SK-N-MC (cell line): Measurements from ENCODE around the gene IZUMO3.
"Not testable (repeated sequence)": the region's sequence is repeated elsewhere in the genome, so short reads cannot be mapped to it uniquely, and the experiment has no call there.

ENCODE experiments used
- DNase-seq: peaks from one replicate; pipeline ENCODE4 v3.0.0-alpha.2; 2011; ENCODE audit warnings: low read depth, low spot score
- H3K27ac ChIP-seq: fragments of 200-600 bp; sonication (generic); 2 replicates; pipeline ENCODE4 v1.5.1; 2016; ENCODE audit warnings: mixed run types
- H3K36me3 ChIP-seq: fragments of 200-600 bp; sonication (generic); 2 replicates; pipeline ENCODE4 v1.6.1; 2017; ENCODE audit warnings: antibody characterized with exemption, low read length, mixed read lengths; ENCODE audit not compliant: insufficient read depth
- H3K4me3 ChIP-seq: fragments of 200-600 bp; sonication (generic); 2 replicates; pipeline ENCODE4 v1.5.1; 2016
- H3K9ac ChIP-seq: fragments of 200-600 bp; sonication (generic); 2 replicates; pipeline ENCODE4 v1.8.0; 2017; ENCODE audit warnings: mixed run types, mixed read lengths; ENCODE audit not compliant: insufficient read length
- H3K9me3 ChIP-seq: fragments of 200-600 bp; sonication (generic); 2 replicates; pipeline ENCODE4 v1.6.1; 2017; ENCODE audit warnings: low read depth, mild to moderate bottlenecking, antibody characterized with exemption, low read length, moderate library complexity, mixed read lengths
- EZH2 ChIP-seq: fragments of 200-600 bp; sonication (generic); IDR thresholded peaks from one replicate; pipeline ENCODE4 v1.6.1; 2017; ENCODE audit warnings: antibody characterized with exemption
- FOXP2 ChIP-seq: optimal IDR thresholded peaks from 2 replicates; pipeline ENCODE3; 2011; ENCODE audit warnings: mild to moderate bottlenecking, moderate library complexity; ENCODE audit not compliant: insufficient read depth; ENCODE audit errors: extremely low read length, control extremely low read depth
- POLR2AphosphoS5 ChIP-seq: IDR thresholded peaks from 2 replicates; pipeline ENCODE4 v1.6.1; 2012; ENCODE audit warnings: mild to moderate bottlenecking, low read depth, low read length, borderline replicate concordance

IZUMO3 gene, protein sequence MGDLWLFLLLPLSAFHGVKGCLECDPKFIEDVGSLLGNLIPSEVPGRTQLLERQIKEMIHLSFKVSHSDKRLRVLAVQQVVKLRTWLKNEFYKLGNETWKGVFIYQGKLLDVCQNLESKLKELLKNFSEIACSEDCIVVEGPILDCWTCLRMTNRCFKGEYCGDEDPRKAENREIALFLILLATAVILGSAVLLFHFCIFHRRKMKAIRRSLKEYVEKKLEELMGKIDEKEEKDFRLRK

DNA sequence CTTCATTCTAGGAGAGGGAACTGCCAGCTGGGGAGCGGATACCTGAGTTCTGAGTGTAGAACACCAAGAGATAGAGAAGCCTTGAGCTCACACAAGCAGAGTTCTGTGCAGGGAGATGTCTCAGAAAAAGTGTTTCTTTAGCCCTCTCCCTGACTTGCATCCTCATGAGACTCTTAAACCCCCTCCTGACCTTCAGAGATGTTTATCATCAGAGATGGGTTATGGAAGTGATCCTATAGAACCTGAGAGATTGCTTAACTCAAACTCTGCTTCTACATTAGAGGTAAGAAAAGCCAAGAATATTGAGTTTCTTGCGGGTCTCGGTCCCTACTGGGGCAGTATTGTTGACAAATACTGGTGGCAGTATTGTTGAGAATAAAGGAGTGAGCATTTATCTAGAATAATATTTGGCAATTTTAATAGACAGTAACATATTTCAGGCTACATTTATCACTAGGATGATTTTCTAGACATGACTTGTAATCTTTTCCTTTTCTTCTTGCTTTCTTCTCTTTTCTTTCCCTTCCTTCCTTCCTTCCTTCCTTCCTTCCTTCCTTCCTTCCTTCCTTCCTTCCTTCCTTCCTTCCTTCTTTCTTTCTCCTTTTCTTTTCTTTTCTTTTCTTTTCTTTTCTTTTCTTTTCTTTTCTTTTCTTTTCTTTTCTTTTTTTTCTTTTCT lies at the start of gene IZUMO3:
Gene IZUMO3 (minus strand): TSS at position 51 of the 676 bp plus-strand sequence. CDS start 248 bp downstream, outside the sequence.
- H3K27ac ChIP-seq = no peak within 1 kb of the TSS
- DNase-seq = no peak
- no peaks in the 10 kb centered on the region for H3K36me3 ChIP-seq
- no peak within 1 kb of the TSS for H3K9ac ChIP-seq
- no peaks in the 10 kb centered on the region for H3K9me3 ChIP-seq
- H3K4me3 ChIP-seq = no peak within 1 kb of the TSS
- TF ChIP-seq EZH2 = no peak
- TF ChIP-seq FOXP2 = no peak
- no peak for TF ChIP-seq POLR2AphosphoS5

DNA sequence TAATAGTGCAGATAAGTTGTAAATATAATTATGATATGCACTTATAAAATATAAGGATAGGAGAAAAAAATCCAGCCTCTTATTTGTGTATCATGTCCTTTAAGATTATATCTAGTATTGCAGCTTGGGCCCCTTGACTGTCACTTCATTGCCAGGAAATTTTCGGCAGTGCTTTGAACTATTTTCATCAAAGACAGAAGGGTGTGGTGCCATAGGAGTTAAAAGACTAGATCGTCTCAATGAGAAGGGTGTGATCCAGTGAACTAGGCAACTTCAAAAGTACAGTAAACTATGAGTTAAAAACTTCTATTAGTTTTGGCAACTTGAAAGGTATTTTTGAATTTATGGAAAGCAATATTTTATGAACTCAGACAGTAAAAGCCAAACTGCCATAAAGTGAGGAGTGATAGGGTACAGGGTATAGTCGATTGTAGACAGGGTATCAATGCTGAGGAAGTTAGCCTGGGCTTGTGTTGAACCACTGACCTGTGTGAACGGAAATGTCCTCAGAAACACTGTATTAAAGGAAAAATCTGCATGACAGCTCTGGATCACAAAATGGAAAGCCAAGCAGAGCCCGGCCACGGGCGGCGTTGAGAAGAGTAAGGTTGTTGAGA lies 48.6 kb upstream of the IZUMO3 start:
- Histone ChIP-seq H3K36me3 (no peaks in the 10 kb centered on the region), H3K4me3 (no peak overlapping the region), H3K27ac (no peak overlapping the region), H3K9ac (no peak overlapping the region), H3K9me3 (no peaks in the 10 kb centered on the region)
- DNase-seq = no peak
- no peak for TF ChIP-seq EZH2
- no peak for TF ChIP-seq FOXP2
- TF ChIP-seq POLR2AphosphoS5 = no peak

DNA sequence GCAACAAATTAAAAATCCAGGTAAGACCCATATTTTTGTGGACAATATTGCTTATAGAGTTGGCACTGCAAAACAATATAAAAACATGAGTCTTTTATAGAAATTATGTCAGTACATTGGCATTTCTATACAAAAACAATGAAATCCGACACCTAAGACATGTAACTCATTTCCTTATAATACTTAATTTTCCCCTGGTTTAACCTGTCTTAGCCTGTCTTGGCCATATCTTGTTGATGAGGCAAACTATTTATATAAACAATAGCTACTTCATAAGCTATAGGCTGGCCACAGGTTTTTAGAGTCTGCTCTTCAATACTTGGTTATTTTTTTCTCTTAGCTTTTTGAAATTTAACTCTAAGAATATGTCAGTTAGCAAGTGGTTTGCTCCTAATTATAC lies 44.7 kb upstream of the IZUMO3 start:
- TF ChIP-seq POLR2AphosphoS5 (no peak), EZH2 (no peak), FOXP2 (no peak)
- H3K9ac ChIP-seq = no peak overlapping the region
- H3K4me3 ChIP-seq = no peak overlapping the region
- DNase-seq = no peak
- H3K36me3 ChIP-seq = no peaks in the 10 kb centered on the region
- no peak overlapping the region for H3K27ac ChIP-seq
- no peaks in the 10 kb centered on the region for H3K9me3 ChIP-seq

DNA sequence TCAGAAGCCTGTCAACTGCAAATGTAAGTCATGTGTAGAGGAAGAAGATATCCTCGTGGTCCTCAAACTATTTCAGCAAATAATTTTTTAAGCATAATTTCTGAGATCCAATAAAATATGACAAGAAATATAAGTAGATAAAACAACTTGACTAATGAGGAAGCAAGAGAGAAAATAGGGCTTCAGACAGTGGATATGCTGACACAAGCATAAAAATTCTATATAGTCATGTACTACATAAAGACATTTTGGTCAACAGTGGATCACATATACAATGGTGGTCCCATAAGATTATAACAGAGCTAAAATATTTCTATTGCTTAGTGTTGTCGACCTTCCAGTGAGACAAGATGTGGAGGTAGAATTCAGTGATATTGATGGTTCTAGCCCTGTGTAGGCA lies 42.2 kb upstream of the IZUMO3 start:
- no peak for DNase-seq
- Histone ChIP-seq H3K27ac (no peak overlapping the region), H3K4me3 (no peak overlapping the region), H3K36me3 (no peaks in the 10 kb centered on the region), H3K9ac (no peak overlapping the region), H3K9me3 (no peaks in the 10 kb centered on the region)
- no peak for TF ChIP-seq POLR2AphosphoS5
- no peak for TF ChIP-seq FOXP2
- no peak for TF ChIP-seq EZH2

DNA sequence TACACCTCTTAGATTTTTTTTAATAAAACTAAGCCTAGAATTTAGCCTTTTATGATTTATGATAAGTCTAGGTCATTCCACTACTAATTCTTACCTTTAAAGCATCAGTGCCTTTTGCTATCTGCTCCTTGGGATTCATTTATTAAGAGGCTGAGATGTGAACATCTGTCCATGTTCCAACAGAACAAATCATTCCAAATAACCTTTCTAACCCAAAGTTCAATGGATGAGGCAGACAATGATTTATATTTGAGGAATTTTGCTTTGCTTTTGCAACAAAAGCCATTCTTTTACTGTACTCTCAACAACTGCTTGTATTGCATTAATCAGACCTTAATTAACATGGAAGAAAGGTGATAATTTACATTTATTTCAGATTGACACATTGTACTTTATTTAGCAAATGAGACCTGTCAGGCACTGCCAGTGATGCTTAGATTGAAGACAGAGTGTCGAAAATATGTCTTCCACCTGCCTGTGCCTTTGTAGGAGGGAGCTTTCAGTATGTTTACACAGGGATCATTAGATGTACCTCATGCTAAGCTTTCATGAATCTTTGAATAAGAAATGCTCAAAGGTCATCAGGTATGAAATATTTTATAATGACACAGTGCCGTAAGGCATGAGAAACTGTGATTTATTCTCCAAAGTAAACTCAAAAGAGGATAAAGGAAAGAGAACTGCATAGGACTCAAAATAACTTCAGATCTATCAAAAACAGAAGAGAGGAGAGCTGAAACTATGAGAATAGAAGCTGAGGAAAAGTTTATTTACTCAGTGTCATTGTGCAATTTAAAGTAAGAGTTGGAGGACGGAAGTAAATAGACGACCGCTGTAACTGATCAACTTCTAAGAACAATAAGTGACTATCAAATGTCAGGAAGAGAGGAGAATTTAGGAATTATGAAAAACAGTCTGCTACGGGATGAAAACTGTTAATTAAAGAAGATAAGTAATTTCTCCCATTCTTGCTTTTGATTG lies 36.7 kb upstream of the IZUMO3 start:
- no peak for DNase-seq
- Histone ChIP-seq H3K4me3 (no peak overlapping the region), H3K9me3 (no peaks in the 10 kb centered on the region), H3K9ac (no peak overlapping the region), H3K36me3 (no peaks in the 10 kb centered on the region), H3K27ac (no peak overlapping the region)
- TF ChIP-seq FOXP2 (no peak), POLR2AphosphoS5 (no peak), EZH2 (no peak)

DNA sequence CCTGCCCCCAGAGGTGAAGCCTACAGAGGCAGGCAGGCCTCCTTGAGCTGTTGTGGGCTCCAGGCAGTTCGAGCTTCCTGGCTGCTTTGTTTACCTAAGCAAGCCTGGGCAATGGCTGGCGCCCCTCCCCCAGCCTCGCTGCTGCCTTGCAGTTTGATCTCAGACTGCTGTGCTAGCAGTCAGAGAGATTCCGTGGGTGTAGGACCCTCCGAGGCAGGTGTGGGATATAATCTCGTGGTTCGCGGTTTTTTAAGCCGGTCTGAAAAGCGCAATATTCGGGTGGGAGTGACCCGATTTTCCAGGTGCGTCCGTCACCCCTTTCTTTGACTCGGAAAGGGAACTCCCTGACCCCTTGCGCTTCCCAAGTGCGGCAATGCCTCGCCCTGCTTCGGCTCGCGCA lies 34.3 kb upstream of the IZUMO3 start:
- not testable (repeated sequence) for H3K9ac ChIP-seq, H3K9me3 ChIP-seq, H3K36me3 ChIP-seq, H3K4me3 ChIP-seq, DNase-seq, H3K27ac ChIP-seq

DNA sequence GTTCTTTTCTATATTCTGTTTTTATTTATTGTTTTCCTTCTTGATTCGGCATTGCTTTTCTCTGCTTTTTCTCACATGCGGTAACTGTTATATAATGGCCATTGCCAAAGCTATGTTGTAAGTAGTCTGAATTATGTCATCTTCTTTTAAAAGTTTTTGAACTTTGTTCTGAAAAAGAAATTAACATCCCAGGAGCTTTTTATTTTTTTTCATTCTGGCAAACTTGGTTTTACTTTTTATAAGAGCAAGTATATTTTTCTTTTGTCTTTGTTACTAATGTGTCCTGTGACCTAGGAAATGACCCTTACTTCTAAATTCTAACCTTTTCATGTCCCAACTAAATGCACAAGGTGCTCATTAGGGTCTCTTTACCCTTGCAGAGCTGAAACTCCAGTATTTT lies 26.7 kb upstream of the IZUMO3 start:
- Histone ChIP-seq H3K9ac (no peak overlapping the region), H3K4me3 (no peak overlapping the region), H3K9me3 (no peaks in the 10 kb centered on the region), H3K36me3 (no peaks in the 10 kb centered on the region), H3K27ac (no peak overlapping the region)
- no peak for TF ChIP-seq POLR2AphosphoS5
- no peak for TF ChIP-seq FOXP2
- no peak for TF ChIP-seq EZH2
- no peak for DNase-seq

DNA sequence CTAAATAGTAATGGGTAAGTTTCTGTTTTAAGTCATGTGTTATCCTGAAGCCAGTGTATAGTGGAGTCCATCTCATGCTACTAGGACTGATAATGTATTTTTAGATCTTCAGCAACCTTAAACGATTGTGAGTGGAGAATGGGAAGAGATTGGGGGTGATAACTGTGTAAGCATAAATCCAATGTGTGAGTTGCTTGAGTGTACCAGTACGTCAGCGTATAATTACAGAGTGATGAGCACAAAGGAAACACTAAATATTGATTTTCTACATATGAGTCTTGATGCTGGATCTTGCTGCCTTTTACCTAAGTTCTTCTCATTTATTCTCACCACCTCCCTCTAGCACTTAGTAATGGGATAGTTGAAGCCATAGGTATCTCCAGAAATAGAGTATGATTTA lies 16.3 kb upstream of the IZUMO3 start:
- no peak for TF ChIP-seq POLR2AphosphoS5
- TF ChIP-seq FOXP2 = no peak
- TF ChIP-seq EZH2 = no peak
- H3K9ac ChIP-seq = no peak overlapping the region
- H3K27ac ChIP-seq = no peak overlapping the region
- no peaks in the 10 kb centered on the region for H3K9me3 ChIP-seq
- no peaks in the 10 kb centered on the region for H3K36me3 ChIP-seq
- H3K4me3 ChIP-seq = no peak overlapping the region
- DNase-seq = no peak

DNA sequence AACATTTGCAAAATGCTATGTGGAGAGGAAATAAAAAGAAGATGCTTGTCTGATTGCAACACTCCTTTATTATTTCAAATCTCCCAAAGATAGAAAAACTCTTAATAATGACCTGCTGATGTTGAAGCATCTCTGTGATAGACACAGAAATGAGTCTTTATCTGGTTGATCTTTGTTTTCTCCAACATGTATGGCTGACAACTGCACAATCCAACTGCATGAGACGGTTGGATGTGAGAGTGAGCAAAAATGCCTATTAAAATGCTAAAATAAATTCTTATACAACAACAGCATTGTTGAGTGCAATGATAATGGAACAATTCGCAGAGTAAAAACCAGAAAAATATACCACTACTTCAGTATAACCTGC lies 7.5 kb upstream of the IZUMO3 start:
- Histone ChIP-seq H3K9ac (no peak overlapping the region), H3K9me3 (no peaks in the 10 kb centered on the region), H3K36me3 (no peaks in the 10 kb centered on the region), H3K27ac (no peak overlapping the region), H3K4me3 (no peak overlapping the region)
- no peak for DNase-seq
- TF ChIP-seq EZH2 (no peak), FOXP2 (no peak), POLR2AphosphoS5 (no peak)
